ENCODE results near the gene PAGE4.

Gene PAGE4

DNA sequence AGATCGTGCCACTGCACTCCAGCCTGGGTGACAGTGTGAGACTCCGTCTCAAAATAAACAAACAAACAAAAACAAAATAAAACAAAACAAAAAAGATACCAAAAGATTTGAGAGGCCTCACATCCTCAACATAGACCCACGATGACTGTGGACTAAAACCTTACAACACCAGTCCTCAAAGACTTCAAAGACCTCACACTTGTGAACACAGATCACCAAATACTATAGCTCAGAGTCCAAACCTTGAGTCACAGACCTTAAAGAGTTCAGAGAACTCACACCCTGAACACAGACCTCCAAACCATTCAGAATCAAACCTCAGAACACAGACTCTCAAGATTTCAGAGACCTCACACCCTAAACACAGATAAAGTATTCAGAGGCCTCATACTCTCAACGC is 12.7 kb upstream of the PAGE4 start:
- TF ChIP-seq, protein P1, sequence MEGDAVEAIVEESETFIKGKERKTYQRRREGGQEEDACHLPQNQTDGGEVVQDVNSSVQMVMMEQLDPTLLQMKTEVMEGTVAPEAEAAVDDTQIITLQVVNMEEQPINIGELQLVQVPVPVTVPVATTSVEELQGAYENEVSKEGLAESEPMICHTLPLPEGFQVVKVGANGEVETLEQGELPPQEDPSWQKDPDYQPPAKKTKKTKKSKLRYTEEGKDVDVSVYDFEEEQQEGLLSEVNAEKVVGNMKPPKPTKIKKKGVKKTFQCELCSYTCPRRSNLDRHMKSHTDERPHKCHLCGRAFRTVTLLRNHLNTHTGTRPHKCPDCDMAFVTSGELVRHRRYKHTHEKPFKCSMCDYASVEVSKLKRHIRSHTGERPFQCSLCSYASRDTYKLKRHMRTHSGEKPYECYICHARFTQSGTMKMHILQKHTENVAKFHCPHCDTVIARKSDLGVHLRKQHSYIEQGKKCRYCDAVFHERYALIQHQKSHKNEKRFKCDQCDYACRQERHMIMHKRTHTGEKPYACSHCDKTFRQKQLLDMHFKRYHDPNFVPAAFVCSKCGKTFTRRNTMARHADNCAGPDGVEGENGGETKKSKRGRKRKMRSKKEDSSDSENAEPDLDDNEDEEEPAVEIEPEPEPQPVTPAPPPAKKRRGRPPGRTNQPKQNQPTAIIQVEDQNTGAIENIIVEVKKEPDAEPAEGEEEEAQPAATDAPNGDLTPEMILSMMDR (IDR thresholded peaks at IDR 0.05; ENCODE audit: low read depth, low read length), result no peak
- H3K4me3 ChIP-seq (ENCODE audit: low read depth, low read length), result no peak overlapping the region

DNA sequence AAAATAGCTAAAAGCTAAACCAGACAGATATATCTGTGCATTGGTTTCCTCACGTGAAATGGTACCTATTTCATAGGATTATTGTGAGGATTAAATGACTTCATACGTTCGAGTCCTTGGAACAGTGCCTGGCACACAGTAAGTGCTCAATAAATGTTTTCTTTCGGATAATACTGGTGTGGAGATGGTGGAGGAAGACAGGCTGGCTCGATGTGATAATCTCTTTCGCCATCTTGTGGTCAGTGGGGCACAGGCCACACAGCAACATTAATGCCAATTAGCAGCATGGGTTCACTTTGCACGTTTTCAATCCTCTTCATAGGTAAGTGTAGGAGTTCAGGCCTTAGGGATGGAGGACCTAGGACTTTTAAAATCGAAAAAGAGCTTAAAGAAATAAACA is 9.3 kb downstream of the PAGE4 start:
- no peak overlapping the region for H3K4me3 ChIP-seq (ENCODE audit: low read depth, low read length)
- TF ChIP-seq, protein P1 (IDR thresholded peaks at IDR 0.05; ENCODE audit: low read depth, low read length), result peak; percentile 66

DNA sequence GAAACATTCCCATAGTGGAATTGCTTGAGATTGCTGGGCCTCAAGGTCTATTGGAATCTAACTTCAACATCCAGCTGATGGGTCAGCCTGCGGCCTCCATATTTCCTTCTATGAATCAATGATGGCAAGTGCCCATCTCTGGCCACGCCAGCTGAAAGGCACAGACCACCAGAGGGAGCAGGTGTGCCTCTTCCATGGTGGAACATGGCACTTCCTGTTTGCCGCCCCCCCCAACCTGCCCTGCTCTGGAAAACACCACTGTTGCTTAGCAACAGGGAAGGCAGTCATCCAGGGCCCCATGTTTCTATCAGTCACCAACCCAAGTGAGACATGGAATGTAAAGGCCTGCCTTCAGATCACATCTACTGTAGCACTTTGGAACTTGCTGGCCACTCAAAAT is 11.6 kb downstream of the PAGE4 start:
- TF ChIP-seq, protein P1 (IDR thresholded peaks at IDR 0.05; ENCODE audit: low read depth, low read length), result 0 out of 2 replicates have a peak, but pooled peaks have one; percentile 6
- H3K4me3 ChIP-seq (ENCODE audit: low read depth, low read length), result no peak overlapping the region

DNA sequence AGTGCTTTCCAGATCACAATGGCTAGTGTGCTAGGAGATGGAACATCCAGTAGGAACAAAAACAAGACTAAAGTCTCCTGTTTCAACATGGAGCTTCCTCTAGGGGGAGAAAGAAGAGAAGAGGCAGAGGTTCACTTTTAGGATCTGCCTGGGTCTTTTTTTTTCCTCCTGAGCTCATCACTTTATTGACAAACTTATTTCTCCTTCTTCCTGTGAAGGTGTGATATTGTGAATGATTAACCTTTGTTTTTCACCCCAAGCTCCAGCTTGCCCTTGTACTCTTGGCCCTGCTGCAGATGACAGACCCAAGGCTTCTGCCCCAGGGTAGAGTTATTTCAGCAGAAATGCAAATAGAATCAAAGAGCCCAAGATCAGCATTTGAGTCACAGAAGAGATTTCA is 13.5 kb downstream of the PAGE4 start:
- TF ChIP-seq, protein P1 (IDR thresholded peaks at IDR 0.05; ENCODE audit: low read depth, low read length), result no peak

DNA sequence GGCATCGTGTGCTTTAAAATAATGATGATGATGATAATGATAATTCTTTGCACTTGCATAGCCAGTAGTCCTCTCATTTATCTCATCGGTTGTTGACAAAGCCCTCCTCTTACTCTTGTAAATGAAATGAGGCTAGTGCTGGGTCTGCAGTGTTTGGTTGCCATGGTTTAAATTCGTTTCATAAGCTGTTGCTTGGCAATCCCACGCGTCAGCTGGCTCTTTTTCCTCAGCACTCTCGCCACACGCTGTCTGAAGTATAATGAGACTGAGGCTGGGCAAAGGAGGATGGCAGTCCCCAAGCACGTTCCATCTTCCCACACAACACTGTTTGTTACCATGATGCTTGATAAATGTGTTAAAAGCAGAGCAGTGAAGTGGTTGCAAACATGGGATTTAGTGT is 15.5 kb downstream of the PAGE4 start:
- TF ChIP-seq, protein P1 (IDR thresholded peaks at IDR 0.05; ENCODE audit: low read depth, low read length), result no peak
- no peak overlapping the region for H3K4me3 ChIP-seq (ENCODE audit: low read depth, low read length)

More for the DNA sequence above, 13.5 kb downstream of the PAGE4 start:
- no peak overlapping the region for H3K4me3 ChIP-seq (ENCODE audit: low read depth, low read length)

DNA sequence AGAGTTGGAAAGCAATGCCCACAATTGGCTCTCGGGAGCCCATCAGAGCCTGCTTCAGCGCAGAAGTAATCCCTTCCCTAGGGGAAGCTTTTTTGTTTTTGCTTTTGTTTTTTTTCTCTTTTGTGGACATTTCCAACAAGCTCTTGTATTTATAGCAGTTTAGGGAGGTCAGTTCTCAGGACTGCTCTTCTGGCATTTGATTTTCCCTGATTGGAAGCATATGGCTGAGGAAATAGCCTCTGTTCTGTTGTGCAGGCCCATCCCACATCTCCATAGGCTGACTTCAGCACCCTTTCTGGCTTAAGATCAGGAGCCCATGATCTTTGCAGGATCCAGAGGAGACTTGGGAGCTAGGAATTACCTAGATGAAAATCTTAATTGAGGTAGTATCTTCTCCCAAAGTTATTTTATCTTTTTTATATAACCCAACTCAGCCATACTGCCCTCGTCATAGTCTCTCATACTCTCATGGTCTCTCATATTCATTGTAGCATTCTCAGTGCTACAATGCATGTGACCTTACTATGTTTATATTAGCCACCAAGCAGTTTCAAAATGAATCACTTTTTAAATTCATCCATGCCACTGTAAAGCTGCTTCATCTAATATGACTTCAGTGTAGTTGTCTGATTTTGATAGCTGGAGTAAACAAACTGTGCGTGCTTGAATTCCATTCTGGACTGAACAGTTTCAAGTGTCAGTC is 16.7 kb downstream of the PAGE4 start:
- TF ChIP-seq, protein P1 (IDR thresholded peaks at IDR 0.05; ENCODE audit: low read depth, low read length), result no peak

DNA sequence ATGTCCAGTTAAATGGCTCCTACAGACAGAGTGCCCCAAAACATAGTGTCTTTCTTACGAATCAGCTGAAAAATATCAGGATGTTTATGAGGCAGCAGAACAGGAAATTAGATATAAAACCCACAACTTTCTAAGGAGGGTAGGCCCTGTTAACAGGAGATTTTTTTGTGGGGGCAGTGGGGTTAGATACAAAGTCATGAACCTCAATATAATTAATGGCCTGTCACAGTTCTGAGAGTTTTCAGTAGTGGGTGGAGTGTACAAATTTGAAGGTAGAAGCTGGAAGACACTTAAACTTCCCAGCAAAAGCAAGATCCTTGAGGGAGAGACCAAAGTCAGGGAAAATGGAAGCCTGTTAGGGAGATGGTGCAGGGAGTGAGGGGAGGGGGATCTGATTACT is 17.4 kb downstream of the PAGE4 start:
- TF ChIP-seq, protein P1 (IDR thresholded peaks at IDR 0.05; ENCODE audit: low read depth, low read length), result no peak
- no peak overlapping the region for H3K4me3 ChIP-seq (ENCODE audit: low read depth, low read length)

More for the DNA sequence above, 16.7 kb downstream of the PAGE4 start:
- H3K4me3 ChIP-seq (ENCODE audit: low read depth, low read length), result no peak overlapping the region

All from WI38 (cell line).